HG03469 (cell line): ENCODE data around the gene UFD1.

Source experiments
- ATAC-seq: cut with Tn5 transposase; IDR thresholded peaks from one replicate; pipeline ENCODE4 v1.9.1; 2021; ENCODE audit warnings: mild to moderate bottlenecking, moderate library complexity, moderate number of reproducible peaks; ENCODE audit not compliant: unreplicated experiment

Gene UFD1

DNA sequence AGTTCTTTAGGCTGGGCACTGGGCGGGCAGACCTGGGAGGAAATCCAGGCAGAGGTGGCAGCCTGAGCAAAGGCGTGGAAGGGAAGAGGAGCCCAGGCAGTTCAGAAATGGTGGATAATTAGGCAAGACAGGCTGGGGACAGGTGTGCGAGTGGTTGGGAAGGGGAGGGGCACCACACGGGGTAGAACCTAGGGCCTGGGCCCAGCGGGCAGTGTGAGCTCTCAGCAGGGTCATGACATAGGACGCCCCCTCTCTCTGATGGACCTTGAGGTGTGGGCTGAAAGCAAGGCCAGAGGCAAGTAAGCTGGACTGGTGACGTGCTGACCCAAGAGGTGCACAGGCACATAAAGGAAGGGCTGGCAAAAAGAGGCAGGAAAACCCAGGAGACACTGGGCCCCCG is 6.8 kb downstream of the UFD1 start:
- ATAC-seq: no peak

GRCh38 chr22:19471572-19471971 is 7.4 kb downstream of the UFD1 start:
- no peak for ATAC-seq

DNA sequence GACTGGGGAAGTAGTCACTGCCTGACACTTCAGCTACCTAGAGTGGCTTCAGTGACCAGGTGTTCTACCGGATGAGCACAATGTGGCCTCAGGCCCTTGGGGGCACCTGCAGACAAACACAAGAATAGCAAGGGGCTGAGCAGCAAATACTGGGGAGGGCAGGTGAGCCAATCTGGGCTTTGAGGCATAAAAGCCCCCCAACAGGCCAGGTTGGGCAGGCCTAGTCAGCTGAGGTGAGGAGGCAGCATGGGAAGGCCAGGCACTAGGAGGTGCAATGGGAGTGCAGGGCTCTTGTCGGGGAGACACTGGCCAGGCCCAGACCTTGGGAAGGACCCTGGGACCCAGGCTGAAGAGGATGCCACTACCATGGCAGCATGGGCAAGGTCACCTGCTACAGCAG is 9.0 kb downstream of the UFD1 start:
- ATAC-seq: no peak

- no peak for ATAC-seq
These were observed 9.6 kb downstream of the UFD1 start for GRCh38 chr22:19469421-19469820.

GRCh38 chr22:19467912-19468311 is 11.1 kb downstream of the UFD1 start:
- ATAC-seq: no peak

DNA sequence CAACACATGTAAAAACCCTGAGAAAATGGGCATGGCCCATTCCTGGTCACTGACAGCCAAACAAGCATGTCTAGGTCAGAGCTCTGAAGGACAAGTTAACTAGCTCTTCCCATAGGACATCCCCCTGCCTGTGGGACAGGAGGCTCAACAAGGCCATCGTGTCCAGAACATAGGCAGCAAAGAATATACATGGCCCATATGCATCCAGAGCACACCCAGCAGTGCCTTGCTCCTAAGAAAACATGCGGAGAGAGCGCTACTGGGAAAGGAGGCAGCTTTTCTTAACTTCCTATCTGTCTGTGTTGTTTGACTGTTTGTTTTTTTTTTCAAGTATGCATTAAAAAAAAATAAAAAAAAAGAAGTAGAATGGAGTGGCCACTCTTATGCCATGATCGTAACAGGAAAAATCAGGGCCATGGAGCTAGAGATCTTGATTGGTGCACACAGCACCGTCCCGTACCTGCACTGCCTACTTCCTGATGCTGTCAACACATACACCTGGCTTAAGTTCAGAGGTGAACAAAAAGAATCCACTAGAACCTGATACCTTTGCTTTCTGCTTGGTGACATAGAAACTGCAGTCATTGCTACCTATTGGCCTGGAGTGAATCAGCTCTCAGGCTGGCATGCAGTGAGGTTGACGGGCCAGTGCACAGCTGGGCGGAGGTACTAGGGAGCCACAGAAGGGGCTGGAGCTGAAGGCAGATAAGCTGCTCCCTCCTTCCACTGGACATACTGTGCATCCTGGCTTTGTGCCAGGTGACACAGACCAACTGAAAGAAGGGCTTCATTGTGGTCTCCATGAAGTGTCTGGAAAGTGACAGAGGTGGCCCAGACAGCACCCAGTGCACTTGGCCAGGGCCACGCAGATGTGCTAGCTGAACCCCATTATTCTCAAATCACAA is 11.9 kb downstream of the UFD1 start:
- ATAC-seq: no peak

DNA sequence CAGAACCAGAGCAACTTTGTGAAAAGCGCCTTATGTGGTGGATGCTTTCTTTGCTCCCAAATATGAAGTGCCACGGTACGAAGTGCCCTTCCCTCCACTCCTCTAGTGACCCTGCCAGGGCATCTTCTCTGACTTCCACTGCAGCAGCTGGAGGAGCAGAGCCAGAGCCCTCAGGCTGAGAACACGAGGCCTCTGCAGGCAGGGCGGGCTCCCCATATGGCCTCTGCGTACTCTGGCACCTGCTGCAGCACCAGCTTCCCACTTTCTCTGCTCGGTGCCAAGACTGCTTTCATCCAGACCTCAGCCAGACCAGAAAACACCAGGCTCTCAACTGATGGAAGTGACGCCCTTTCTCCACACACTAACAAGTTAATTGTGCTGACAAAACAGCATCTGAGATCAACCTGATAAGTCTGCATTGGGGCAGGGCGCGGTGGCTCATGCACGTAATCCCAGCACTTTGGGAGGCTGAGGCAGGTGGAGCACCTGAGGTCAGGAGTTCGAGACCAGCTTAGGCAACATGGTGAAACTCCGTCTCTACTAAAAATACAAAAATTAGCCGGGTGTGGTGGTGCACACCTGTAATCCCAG is 12.8 kb downstream of the UFD1 start:
- no peak for ATAC-seq

DNA sequence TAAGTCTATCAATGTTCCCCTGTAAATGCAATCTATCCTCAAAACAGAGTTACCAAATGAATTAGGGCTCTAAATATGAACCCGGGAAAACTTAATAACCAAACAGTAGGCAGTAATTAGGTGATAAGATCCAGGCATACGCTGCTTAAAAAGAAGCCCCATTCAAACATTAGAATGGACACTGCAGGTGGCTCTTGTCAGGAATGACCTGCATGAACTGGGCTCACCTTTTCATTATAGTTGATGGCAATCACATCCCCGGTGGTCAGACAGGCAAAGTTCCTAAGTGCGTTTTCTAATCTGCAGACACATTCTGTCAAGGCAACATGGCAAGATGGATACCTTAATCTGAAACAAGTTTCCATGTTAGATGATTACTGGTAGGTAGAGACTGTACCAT is 14.0 kb downstream of the UFD1 start:
- ATAC-seq: no peak

DNA sequence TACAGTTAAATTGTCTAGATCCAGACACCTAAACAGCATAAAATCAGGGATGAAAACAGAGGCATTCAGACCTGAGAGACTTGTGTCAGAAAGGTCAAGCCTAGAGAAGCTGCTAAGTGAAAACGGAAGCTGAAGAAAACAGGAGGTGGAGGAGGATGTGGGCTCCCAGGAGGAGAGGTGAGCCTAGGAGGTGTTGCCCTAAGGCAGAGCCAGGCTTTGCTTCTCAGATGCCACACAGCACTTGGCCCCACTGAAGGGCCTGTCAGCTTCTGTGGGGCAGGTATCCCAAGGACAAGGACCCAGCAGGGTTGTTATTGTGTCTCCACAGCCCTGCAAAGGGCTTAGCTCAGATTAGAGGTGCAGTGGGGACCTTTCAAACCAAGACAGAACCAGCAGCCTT is 14.4 kb downstream of the UFD1 start:
- ATAC-seq: no peak

GRCh38 chr22:19463491-19464469 is 15.2 kb downstream of the UFD1 start:
- no peak for ATAC-seq

GRCh38 chr22:19463008-19463407 is 16.0 kb downstream of the UFD1 start:
- ATAC-seq: no peak

DNA sequence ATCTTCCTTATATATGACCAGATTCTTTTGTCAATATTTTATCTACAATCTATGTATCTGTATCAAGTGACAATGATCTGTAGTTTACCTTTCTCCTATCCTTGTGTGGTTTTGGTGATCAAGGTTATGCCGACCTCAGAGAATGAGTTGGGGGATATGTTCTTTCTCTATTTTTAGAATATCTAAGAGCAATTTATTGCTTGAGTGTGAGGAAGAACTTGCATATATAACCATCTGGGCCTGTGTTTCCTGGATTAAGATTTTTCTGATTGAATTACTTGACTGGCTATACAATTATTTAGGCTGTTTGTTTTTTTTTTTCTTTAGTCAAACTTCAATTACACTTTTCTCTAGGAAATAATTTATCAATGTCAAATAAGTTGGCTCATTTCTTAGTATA is 17.5 kb downstream of the UFD1 start:
- ATAC-seq: no peak

DNA sequence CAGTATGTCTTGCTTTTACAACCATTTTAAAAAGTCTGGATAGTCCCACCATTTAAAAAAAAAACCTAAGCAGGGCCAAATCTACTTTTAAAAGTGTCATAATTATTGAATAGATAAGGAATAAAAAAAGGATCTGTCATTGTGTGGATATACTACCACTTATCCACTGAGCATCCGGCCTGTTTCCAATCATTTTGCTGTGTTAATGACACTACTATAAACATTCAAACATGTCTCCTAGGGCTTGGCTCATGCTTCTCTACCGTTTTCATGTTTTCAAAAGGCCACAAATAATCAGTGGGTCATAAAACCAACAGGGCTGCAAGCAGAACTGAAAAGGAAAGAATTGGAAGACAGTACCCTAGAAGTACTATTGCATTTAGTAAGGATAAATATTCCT is 19.0 kb downstream of the UFD1 start:
- ATAC-seq: no peak

DNA sequence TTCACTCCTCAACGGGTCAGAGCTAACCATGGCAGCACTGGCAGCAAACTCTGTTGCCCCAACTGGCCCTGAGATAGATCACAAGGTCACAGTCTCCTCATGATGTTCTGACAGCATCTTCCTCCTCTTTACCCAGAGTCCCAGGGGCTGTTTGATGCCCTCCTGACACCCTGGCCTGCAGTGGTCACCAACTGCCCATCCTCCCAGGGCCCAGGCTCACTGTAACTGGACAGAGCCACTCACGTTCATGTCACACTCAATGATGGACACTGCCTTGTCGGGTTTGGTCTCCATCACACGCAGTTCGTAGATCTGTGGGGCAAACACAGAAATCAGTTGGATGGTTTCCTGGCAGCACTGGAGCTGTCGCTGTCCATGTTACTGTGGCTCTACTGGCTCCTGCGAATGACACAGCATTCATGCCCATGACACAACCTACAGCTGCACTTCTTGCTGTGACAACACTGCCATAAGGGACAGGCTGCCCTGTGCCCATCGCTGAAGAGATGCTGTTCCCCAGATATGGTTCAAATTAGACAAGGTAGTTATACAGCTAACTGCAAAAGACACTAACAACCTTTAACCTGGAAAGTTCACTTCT is 21.1 kb downstream of the UFD1 start:
- no peak for ATAC-seq

- ATAC-seq: no peak
These were observed 22.5 kb downstream of the UFD1 start for GRCh38 chr22:19456541-19456940.

- ATAC-seq: no peak
These were observed 23.2 kb downstream of the UFD1 start for GRCh38 chr22:19455585-19456370.

GRCh38 chr22:19455033-19455432 is 24.0 kb downstream of the UFD1 start:
- no peak for ATAC-seq

GRCh38 chr22:19454156-19454555 is 24.8 kb downstream of the UFD1 start:
- no peak for ATAC-seq

DNA sequence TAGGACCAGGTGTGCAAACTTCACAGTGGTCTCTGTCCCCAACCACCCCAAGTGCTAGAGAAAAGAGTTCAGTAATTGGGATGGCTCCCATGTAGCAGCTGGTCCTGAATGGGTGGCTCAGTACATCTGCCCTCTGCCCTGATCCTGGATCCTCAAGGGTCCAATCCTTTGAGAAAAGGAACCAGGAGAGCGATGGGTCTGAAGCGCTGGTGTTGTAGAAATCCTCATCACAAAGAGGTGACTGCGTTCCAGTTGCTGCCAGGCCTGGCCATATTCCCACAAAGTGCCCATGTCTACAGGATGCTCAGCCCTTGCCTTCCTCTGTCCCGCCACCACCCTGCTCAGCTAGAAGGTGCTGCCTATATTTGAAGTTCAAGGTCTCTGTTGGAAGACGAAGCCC is 25.3 kb downstream of the UFD1 start:
- no peak for ATAC-seq

- ATAC-seq: no peak
These were observed 27.4 kb downstream of the UFD1 start for GRCh38 chr22:19451570-19451969.
